ENCODE measurements around the gene CALHM5. TPM values are rescaled to one million over a fixed set of nuclear protein-coding genes. Genes with fewer than 3 reads are reported as not detected.
A peak's percentile ranks its signal among the peaks of the same experiment; 100 is the strongest.

The CALHM5 gene
- total and polyA plus RNA-seq, 9 of the 15 experiments (the other 6 are each of a cell fraction or from before 2014, with no cell fraction given) = under 0.01 to 0.05 (median 0.02) TPM; not detected in 2

DNA sequence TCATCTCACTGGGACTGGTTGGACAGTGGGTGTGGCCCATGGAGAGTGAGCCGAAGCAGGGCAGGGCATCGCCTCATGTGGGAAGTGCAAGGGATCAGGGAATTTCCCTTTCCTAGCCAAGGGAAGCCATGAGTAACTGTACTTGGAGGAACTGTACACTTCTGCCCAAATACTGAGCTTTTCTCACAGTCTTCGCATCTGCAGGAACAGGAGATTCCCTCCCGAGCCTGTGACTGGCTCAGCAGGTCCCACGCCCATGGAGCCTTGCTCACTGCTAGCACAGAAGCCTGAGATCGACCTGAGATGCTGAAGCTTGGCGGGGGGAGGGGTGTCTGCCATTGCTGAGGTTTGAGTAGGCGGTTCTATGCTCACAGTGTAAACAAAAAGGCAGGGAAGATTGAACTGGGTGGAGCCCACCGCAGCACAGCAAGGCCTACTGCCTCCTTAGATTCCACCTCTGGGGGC, 10.4 kb upstream of the CALHM5 start (continued):
- TF ChIP-seq JUND (IDR thresholded peaks at IDR 0.05; ENCODE audit: borderline replicate concordance, low read depth, low read length) (peak; percentile 6; the same call in 1 of the 2 replicates), JUND (tag; IDR thresholded peaks at IDR 0.05; ENCODE audit: borderline replicate concordance, low read depth, low read length) (no peak), PHB (CRISPR knock-in tag; IDR thresholded peaks at IDR 0.05) (no peak), BDP1 (IDR thresholded peaks at IDR 0.05; ENCODE audit: insufficient read depth, insufficient read length) (no peak), SAFB (IDR thresholded peaks at IDR 0.05; ENCODE audit: borderline replicate concordance, low read depth, low read length) (no peak), KDM5B (IDR thresholded peaks at IDR 0.05; ENCODE audit: insufficient replicate concordance, low read depth, low read length) (no peak), HMGN3 (IDR thresholded peaks at IDR 0.05; ENCODE audit: borderline replicate concordance, extremely low read depth, insufficient read length, low read depth, low read length) (no peak), NR2C2 (CRISPR knock-in tag; IDR thresholded peaks at IDR 0.05) (no peak), NR2C2 (tag; IDR thresholded peaks at IDR 0.05) (no peak), MYBL2 (IDR thresholded peaks at IDR 0.05; ENCODE audit: low read depth) (no peak), MYBL2 (CRISPR knock-in tag; IDR thresholded peaks at IDR 0.05; ENCODE audit: borderline replicate concordance) (no peak), SP1 (CRISPR knock-in tag; IDR thresholded peaks at IDR 0.05) (no peak), ZNF224 (CRISPR knock-in tag; IDR thresholded peaks at IDR 0.05) (no peak), ZNF780A (CRISPR knock-in tag; IDR thresholded peaks at IDR 0.05) (no peak), HDAC2 (IDR thresholded peaks at IDR 0.05) (peak; percentile 38; the same call in 1 of the 2 replicates), ATF1 (CRISPR knock-in tag; IDR thresholded peaks at IDR 0.05) (no peak), ATF1 (tag; IDR thresholded peaks at IDR 0.05) (0 out of 2 replicates have a peak, but pooled peaks have one; percentile 27), ZBTB7A (IDR thresholded peaks at IDR 0.05; ENCODE audit: borderline replicate concordance, control insufficient read depth, low read depth, low read length) (no peak), SRSF1 (IDR thresholded peaks at IDR 0.05; ENCODE audit: low read depth, low read length) (no peak)
- TF ChIP-seq, protein P1, sequence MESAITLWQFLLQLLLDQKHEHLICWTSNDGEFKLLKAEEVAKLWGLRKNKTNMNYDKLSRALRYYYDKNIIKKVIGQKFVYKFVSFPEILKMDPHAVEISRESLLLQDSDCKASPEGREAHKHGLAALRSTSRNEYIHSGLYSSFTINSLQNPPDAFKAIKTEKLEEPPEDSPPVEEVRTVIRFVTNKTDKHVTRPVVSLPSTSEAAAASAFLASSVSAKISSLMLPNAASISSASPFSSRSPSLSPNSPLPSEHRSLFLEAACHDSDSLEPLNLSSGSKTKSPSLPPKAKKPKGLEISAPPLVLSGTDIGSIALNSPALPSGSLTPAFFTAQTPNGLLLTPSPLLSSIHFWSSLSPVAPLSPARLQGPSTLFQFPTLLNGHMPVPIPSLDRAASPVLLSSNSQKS (CRISPR knock-in tag; IDR thresholded peaks at IDR 0.05) = no peak
- TF ChIP-seq, protein P2, sequence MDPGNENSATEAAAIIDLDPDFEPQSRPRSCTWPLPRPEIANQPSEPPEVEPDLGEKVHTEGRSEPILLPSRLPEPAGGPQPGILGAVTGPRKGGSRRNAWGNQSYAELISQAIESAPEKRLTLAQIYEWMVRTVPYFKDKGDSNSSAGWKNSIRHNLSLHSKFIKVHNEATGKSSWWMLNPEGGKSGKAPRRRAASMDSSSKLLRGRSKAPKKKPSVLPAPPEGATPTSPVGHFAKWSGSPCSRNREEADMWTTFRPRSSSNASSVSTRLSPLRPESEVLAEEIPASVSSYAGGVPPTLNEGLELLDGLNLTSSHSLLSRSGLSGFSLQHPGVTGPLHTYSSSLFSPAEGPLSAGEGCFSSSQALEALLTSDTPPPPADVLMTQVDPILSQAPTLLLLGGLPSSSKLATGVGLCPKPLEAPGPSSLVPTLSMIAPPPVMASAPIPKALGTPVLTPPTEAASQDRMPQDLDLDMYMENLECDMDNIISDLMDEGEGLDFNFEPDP (CRISPR knock-in tag; IDR thresholded peaks at IDR 0.05) = no peak
- TF ChIP-seq, protein P3, sequence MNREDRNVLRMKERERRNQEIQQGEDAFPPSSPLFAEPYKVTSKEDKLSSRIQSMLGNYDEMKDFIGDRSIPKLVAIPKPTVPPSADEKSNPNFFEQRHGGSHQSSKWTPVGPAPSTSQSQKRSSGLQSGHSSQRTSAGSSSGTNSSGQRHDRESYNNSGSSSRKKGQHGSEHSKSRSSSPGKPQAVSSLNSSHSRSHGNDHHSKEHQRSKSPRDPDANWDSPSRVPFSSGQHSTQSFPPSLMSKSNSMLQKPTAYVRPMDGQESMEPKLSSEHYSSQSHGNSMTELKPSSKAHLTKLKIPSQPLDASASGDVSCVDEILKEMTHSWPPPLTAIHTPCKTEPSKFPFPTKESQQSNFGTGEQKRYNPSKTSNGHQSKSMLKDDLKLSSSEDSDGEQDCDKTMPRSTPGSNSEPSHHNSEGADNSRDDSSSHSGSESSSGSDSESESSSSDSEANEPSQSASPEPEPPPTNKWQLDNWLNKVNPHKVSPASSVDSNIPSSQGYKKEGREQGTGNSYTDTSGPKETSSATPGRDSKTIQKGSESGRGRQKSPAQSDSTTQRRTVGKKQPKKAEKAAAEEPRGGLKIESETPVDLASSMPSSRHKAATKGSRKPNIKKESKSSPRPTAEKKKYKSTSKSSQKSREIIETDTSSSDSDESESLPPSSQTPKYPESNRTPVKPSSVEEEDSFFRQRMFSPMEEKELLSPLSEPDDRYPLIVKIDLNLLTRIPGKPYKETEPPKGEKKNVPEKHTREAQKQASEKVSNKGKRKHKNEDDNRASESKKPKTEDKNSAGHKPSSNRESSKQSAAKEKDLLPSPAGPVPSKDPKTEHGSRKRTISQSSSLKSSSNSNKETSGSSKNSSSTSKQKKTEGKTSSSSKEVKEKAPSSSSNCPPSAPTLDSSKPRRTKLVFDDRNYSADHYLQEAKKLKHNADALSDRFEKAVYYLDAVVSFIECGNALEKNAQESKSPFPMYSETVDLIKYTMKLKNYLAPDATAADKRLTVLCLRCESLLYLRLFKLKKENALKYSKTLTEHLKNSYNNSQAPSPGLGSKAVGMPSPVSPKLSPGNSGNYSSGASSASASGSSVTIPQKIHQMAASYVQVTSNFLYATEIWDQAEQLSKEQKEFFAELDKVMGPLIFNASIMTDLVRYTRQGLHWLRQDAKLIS (CRISPR knock-in tag; IDR thresholded peaks at IDR 0.05) = no peak
- TF ChIP-seq, protein P4, sequence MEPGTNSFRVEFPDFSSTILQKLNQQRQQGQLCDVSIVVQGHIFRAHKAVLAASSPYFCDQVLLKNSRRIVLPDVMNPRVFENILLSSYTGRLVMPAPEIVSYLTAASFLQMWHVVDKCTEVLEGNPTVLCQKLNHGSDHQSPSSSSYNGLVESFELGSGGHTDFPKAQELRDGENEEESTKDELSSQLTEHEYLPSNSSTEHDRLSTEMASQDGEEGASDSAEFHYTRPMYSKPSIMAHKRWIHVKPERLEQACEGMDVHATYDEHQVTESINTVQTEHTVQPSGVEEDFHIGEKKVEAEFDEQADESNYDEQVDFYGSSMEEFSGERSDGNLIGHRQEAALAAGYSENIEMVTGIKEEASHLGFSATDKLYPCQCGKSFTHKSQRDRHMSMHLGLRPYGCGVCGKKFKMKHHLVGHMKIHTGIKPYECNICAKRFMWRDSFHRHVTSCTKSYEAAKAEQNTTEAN (CRISPR knock-in tag; IDR thresholded peaks at IDR 0.05) = no peak
